OCI-LY7 (cell line): ENCODE results near the gene MOGAT1. TPM values are rescaled to one million over a fixed set of nuclear protein-coding genes. Genes with fewer than 3 reads are reported as not detected.
A peak's percentile ranks its signal among the peaks of the same experiment; 100 is the strongest.

Experiments used
- BruUV-seq: library from RNA; stranded (reverse); fragments of 400-500 nt; replicated peaks from 2 replicates; lab custom pipeline; 2021; lab: Mats Ljungman, UMichigan
- CTCF ChIA-PET: fragments of 300-600 bp; sonication (Branson Sonifier 250); formaldehyde crosslinking; loops from one replicate; lab custom pipeline; 2022; ENCODE audit warnings: antibody characterized with exemption; ENCODE audit not compliant: unreplicated experiment; lab: Charles Lee
- POLR2A ChIA-PET: fragments of 300-600 bp; sonication (Branson Sonifier 250); formaldehyde crosslinking; loops from one replicate; lab custom pipeline; 2022; ENCODE audit warnings: antibody characterized with exemption; lab: Charles Lee
- DNase-seq: peaks from one replicate; pipeline ENCODE4 v3.0.0-alpha.2; 2015; ENCODE audit warnings: low spot score
- H2AFZ ChIP-seq: fragments of 200-600 bp; sonication (generic), shearing (Covaris generic); 2 replicates; pipeline ENCODE4 v1.6.1; 2014; ENCODE audit warnings: mild to moderate bottlenecking, antibody characterized with exemption, low read length, moderate library complexity
- H3K27ac ChIP-seq: fragments of 200-600 bp; sonication (generic); 2 replicates; pipeline ENCODE4 v1.5.1; 2014; ENCODE audit warnings: mixed run types, low read depth, mild to moderate bottlenecking, moderate library complexity, low read length, inconsistent platforms; ENCODE audit not compliant: poor library complexity, severe bottlenecking
- H3K36me3 ChIP-seq: fragments of 200-600 bp; sonication (generic); 2 replicates; pipeline ENCODE4 v1.6.1; 2014; ENCODE audit warnings: mild to moderate bottlenecking, antibody characterized with exemption, low read length, moderate library complexity, mixed read lengths; ENCODE audit not compliant: insufficient read depth
- H3K4me1 ChIP-seq: fragments of 200-600 bp; sonication (generic); 2 replicates; pipeline ENCODE4 v1.5.1; 2014; ENCODE audit warnings: mild to moderate bottlenecking, low read length; ENCODE audit not compliant: insufficient read depth, poor library complexity, severe bottlenecking
- H3K4me2 ChIP-seq: fragments of 200-600 bp; sonication (generic); 2 replicates; pipeline ENCODE4 v1.6.1; 2014; ENCODE audit warnings: mild to moderate bottlenecking, low read length
- H3K4me3 ChIP-seq: fragments of 200-600 bp; sonication (generic); 2 replicates; pipeline ENCODE4 v1.5.1; 2014; ENCODE audit warnings: mild to moderate bottlenecking, low read depth, low read length; ENCODE audit not compliant: poor library complexity, severe bottlenecking
- H3K79me2 ChIP-seq: fragments of 200-600 bp; sonication (generic); 2 replicates; pipeline ENCODE4 v1.6.1; 2016; ENCODE audit warnings: low read depth, mild to moderate bottlenecking, low read length, moderate library complexity, mixed read lengths; ENCODE audit not compliant: insufficient read depth
- H3K9me2 ChIP-seq: fragments of 200-600 bp; sonication (generic); 2 replicates; pipeline ENCODE4 v1.6.1; 2016; ENCODE audit warnings: mild to moderate bottlenecking, low read length, mixed read lengths; ENCODE audit not compliant: insufficient read depth
- H3K9me3 ChIP-seq: fragments of 200-600 bp; sonication (generic); 2 replicates; pipeline ENCODE4 v1.6.1; 2014; ENCODE audit warnings: mild to moderate bottlenecking, mixed run types, low read length, mixed read lengths
- H4K20me1 ChIP-seq: fragments of 200-600 bp; sonication (generic); 2 replicates; pipeline ENCODE4 v1.6.1; 2014; ENCODE audit warnings: mild to moderate bottlenecking, antibody characterized with exemption, low read length, moderate library complexity, mixed read lengths; ENCODE audit not compliant: insufficient read depth
- CTCF ChIP-seq: fragments of 200-600 bp; sonication (generic); conservative IDR thresholded peaks from 2 replicates; pipeline ENCODE4 v1.5.1; 2014; ENCODE audit warnings: mild to moderate bottlenecking, antibody characterized with exemption, low read length, moderate library complexity, mixed read lengths
- EZH2phosphoT487 ChIP-seq: fragments of 200-600 bp; sonication (generic); IDR thresholded peaks from 2 replicates; pipeline ENCODE4 v1.6.1; 2018; ENCODE audit warnings: low read depth, borderline replicate concordance, mild to moderate bottlenecking, mixed run types, antibody characterized with exemption, low read length, moderate library complexity, mixed read lengths
- intact Hi-C: fragments of 100-400 bp; cut with micrococcal nuclease; formaldehyde crosslinking; loops from one replicate; pipeline ENCODE4 v1.10.0; 2022; ENCODE audit not compliant: unreplicated experiment
- total RNA-seq, 2 experiments: library from RNA; depleted of rRNA in 1 of 2; stranded (reverse); fragments of >200 nt in 1 of 2; shearing (Covaris generic) in 1 of 2; gene quantifications; 2 replicates each; pipeline ENCODE4 v1.2.3, GENCODE V29; 2014 to 2022

The MOGAT1 gene
- total RNA-seq, 2 experiments from 2014 or later, result not detected

GRCh38 chr2:222656526-222657446, 14.7 kb upstream of the MOGAT1 start:
- TSS peak; percentile 98 for BruUV-seq
- H3K36me3 ChIP-seq, result peaks cover 22% of the 10 kb centered on the region; the same call in 1 of the 2 replicates
- no peaks in the 10 kb centered on the region for H3K9me3 ChIP-seq
- ChIA-PET POLR2A (interaction anchor here (0.9 to 1.0 kb wide), 3 partner anchors 16 to 50 kb away, joined by 3 read pairs; no protein-coding TSS in a partner anchor), CTCF (no interaction called here)
- peak overlapping the region; percentile 83 for H3K27ac ChIP-seq
- H3K79me2 ChIP-seq, result peaks cover 46% of the 10 kb centered on the region
- peak overlapping the region; percentile 83 for H2AFZ ChIP-seq
- H3K4me3 ChIP-seq, result peak overlapping the region; percentile 89
- H3K4me2 ChIP-seq, result peak overlapping the region; percentile 87
- H3K4me1 ChIP-seq, result peaks cover 36% of the 10 kb centered on the region
- TF ChIP-seq CTCF (no peak), EZH2phosphoT487 (no peak)
- intact Hi-C loops, result loop anchor here (1.0 kb wide), 1 partner anchor 256 kb away; no protein-coding TSS in a partner anchor
- peak; percentile 31 for DNase-seq
- peaks cover 23% of the 10 kb centered on the region for H4K20me1 ChIP-seq
- H3K9me2 ChIP-seq, result no peaks in the 10 kb centered on the region

- intact Hi-C loops, result no loop called here
- H3K27ac ChIP-seq, result no peak overlapping the region
- H3K4me3 ChIP-seq, result no peak overlapping the region
- H3K4me1 ChIP-seq, result no peaks in the 10 kb centered on the region
- no TSS peak for BruUV-seq
- no peaks in the 10 kb centered on the region for H3K9me3 ChIP-seq
- H4K20me1 ChIP-seq, result no peaks in the 10 kb centered on the region
- H2AFZ ChIP-seq, result no peak overlapping the region
- ChIA-PET POLR2A (interaction anchor here (0.8 kb wide), 1 partner anchor 45 kb away, joined by 3 read pairs; no protein-coding TSS in a partner anchor), CTCF (interaction anchor here (0.6 kb wide), 1 partner anchor 308 kb away, joined by 3 read pairs; no protein-coding TSS in a partner anchor)
- no peak for DNase-seq
- no peak for TF ChIP-seq CTCF
- TF ChIP-seq EZH2phosphoT487, result no peak
- no peak overlapping the region for H3K4me2 ChIP-seq
- no peaks in the 10 kb centered on the region for H3K9me2 ChIP-seq
- no peaks in the 10 kb centered on the region for H3K79me2 ChIP-seq
- no peaks in the 10 kb centered on the region for H3K36me3 ChIP-seq
Measured at GRCh38 chr2:222663479-222663878, 8.0 kb upstream of the MOGAT1 start.
